ENCODE data around the gene LHX1.

DNA sequence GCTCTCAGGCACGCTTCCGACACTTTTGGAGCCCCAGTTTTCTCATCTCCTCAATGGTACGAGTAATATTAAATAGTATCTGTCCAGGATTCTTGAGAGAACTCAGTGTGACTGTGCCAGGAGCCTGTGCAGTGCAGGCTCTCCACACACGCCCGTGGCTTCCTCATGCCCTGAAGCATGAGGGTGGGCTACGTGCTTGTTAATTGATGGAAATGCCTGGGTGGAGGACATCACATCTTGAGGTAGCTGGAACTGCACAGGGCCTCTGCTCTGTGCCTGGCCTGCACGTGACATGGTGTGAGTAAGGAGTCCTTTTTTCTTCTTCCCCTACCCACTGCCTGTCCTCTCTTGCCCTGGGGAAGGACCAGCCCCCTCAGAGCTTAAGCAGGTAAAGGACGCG is 43.1 kb upstream of the LHX1 start:
- TF ChIP-seq, protein P1, sequence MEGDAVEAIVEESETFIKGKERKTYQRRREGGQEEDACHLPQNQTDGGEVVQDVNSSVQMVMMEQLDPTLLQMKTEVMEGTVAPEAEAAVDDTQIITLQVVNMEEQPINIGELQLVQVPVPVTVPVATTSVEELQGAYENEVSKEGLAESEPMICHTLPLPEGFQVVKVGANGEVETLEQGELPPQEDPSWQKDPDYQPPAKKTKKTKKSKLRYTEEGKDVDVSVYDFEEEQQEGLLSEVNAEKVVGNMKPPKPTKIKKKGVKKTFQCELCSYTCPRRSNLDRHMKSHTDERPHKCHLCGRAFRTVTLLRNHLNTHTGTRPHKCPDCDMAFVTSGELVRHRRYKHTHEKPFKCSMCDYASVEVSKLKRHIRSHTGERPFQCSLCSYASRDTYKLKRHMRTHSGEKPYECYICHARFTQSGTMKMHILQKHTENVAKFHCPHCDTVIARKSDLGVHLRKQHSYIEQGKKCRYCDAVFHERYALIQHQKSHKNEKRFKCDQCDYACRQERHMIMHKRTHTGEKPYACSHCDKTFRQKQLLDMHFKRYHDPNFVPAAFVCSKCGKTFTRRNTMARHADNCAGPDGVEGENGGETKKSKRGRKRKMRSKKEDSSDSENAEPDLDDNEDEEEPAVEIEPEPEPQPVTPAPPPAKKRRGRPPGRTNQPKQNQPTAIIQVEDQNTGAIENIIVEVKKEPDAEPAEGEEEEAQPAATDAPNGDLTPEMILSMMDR (IDR thresholded peaks at IDR 0.05; ENCODE audit: borderline replicate concordance, extremely low read depth, low read length, poor library complexity, severe bottlenecking), result no peak
- no peak for TF ChIP-seq EZH2 (IDR thresholded peaks at IDR 0.05; ENCODE audit: borderline replicate concordance, low read depth, low read length, severe bottlenecking)

All from DND-41 (cell line).